ENCODE measurements around the gene AP4S1. TPM values are rescaled to one million over a fixed set of nuclear protein-coding genes. Genes with fewer than 3 reads are reported as not detected.
"Not testable (repeated sequence)": the region's sequence is repeated elsewhere in the genome, so short reads cannot be mapped to it uniquely, and the experiment has no call there.

AP4S1 gene
- total RNA-seq, 1 donor from 2014 or later, result 6.3 TPM

DNA sequence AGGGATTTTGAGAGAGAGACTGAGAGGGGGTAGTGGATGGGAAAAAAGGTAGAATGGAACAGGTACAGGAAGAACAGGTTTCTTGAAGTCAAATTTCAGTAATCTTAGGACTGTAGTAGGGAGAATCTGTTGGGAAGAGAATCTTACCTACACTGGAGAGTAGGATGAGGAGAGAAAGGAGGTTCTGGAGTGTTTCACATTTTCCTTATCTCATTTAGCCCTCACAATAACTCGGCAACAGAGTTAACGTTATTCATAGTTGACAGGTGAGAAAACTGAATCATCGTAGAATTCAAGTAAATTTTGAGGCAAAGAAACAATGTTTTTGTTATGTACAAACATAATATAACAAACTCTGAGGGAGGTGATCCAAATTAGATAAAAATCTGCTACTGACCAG lies 17.9 kb downstream of the AP4S1 start:
- DNase-seq (ENCODE audit: extremely low spot score, unreplicated experiment), result no peak
- H3K9me3 Mint-ChIP-seq (ENCODE audit: unreplicated experiment), result no peaks in the 10 kb centered on the region
- no peaks in the 10 kb centered on the region for H3K27me3 Mint-ChIP-seq (ENCODE audit: unreplicated experiment)
- no peaks in the 10 kb centered on the region for H3K4me1 Mint-ChIP-seq (ENCODE audit: unreplicated experiment)
- H3K36me3 Mint-ChIP-seq (ENCODE audit: unreplicated experiment), result no peaks in the 10 kb centered on the region
- H3K27ac Mint-ChIP-seq (ENCODE audit: unreplicated experiment), result no peak overlapping the region
- TF ChIP-seq, protein P1, sequence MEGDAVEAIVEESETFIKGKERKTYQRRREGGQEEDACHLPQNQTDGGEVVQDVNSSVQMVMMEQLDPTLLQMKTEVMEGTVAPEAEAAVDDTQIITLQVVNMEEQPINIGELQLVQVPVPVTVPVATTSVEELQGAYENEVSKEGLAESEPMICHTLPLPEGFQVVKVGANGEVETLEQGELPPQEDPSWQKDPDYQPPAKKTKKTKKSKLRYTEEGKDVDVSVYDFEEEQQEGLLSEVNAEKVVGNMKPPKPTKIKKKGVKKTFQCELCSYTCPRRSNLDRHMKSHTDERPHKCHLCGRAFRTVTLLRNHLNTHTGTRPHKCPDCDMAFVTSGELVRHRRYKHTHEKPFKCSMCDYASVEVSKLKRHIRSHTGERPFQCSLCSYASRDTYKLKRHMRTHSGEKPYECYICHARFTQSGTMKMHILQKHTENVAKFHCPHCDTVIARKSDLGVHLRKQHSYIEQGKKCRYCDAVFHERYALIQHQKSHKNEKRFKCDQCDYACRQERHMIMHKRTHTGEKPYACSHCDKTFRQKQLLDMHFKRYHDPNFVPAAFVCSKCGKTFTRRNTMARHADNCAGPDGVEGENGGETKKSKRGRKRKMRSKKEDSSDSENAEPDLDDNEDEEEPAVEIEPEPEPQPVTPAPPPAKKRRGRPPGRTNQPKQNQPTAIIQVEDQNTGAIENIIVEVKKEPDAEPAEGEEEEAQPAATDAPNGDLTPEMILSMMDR (IDR thresholded peaks at IDR 0.05), result no peak
- no peak overlapping the region for H3K4me3 Mint-ChIP-seq (ENCODE audit: unreplicated experiment)

GRCh38 chr14:31045501-31046080 lies 20.1 kb downstream of the AP4S1 start:
- H3K4me3 Mint-ChIP-seq (ENCODE audit: unreplicated experiment), result no peak overlapping the region

DNA sequence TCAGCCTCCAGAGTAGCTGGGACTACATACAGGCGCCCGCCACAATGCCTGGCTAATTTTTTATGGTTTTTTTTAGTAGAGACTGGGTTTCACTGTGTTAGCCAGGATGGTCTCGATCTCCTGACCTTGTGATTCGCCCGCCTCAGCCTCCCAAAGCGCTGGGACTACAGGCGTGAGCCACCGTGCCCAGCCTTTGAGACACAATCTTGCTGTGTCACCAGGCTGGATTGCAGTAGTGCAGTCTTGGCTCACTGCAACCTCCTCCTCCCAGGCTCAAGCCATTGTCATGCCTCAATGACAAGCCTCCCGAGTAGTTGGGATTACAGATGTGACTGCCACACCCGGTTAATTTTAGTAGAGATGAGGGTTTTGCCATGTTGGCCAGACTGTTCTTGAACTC lies 22.1 kb downstream of the AP4S1 start:
- Mint-ChIP-seq H3K4me1 (ENCODE audit: unreplicated experiment) (peaks cover 2% of the 10 kb centered on the region), H3K9me3 (ENCODE audit: unreplicated experiment) (no peaks in the 10 kb centered on the region), H3K4me3 (ENCODE audit: unreplicated experiment) (no peak overlapping the region), H3K27ac (ENCODE audit: unreplicated experiment) (no peak overlapping the region), H3K27me3 (ENCODE audit: unreplicated experiment) (no peaks in the 10 kb centered on the region), H3K36me3 (ENCODE audit: unreplicated experiment) (no peaks in the 10 kb centered on the region)
- DNase-seq (ENCODE audit: extremely low spot score, unreplicated experiment), result no peak
- TF ChIP-seq, protein P1 (IDR thresholded peaks at IDR 0.05), result no peak

More at GRCh38 chr14:31045501-31046080, 20.1 kb downstream of the AP4S1 start:
- TF ChIP-seq, protein P1 (IDR thresholded peaks at IDR 0.05), result no peak
- Mint-ChIP-seq H3K9me3 (ENCODE audit: unreplicated experiment) (no peaks in the 10 kb centered on the region), H3K36me3 (ENCODE audit: unreplicated experiment) (no peaks in the 10 kb centered on the region), H3K27ac (ENCODE audit: unreplicated experiment) (no peak overlapping the region), H3K27me3 (ENCODE audit: unreplicated experiment) (no peaks in the 10 kb centered on the region), H3K4me1 (ENCODE audit: unreplicated experiment) (peaks cover 2% of the 10 kb centered on the region)
- no peak for DNase-seq (ENCODE audit: extremely low spot score, unreplicated experiment)

DNA sequence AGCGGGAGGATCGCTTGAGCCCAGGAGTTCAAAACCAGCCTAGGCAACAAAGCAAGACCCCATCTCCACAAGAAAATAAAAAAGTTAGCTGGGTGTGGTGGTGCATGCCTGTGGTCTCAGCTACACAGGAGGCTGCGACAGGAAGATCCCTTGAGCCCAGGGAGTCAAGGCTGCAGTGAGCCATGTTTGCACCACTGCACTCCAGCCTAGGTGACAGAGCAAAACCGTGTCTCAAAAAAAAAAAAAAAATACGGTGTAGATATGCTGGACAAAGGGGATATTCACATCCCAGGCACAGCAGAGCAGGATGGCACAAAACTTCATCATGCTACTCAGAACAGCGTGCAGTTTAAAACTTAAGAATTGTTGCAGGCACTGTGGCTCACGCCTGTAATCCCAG lies 25.6 kb downstream of the AP4S1 start:
- Mint-ChIP-seq H3K27ac (ENCODE audit: unreplicated experiment) (no peak overlapping the region), H3K4me1 (ENCODE audit: unreplicated experiment) (peaks cover 2% of the 10 kb centered on the region), H3K9me3 (ENCODE audit: unreplicated experiment) (no peaks in the 10 kb centered on the region), H3K4me3 (ENCODE audit: unreplicated experiment) (no peak overlapping the region), H3K27me3 (ENCODE audit: unreplicated experiment) (no peaks in the 10 kb centered on the region), H3K36me3 (ENCODE audit: unreplicated experiment) (no peaks in the 10 kb centered on the region)
- TF ChIP-seq, protein P1 (IDR thresholded peaks at IDR 0.05), result no peak
- no peak for DNase-seq (ENCODE audit: extremely low spot score, unreplicated experiment)

DNA sequence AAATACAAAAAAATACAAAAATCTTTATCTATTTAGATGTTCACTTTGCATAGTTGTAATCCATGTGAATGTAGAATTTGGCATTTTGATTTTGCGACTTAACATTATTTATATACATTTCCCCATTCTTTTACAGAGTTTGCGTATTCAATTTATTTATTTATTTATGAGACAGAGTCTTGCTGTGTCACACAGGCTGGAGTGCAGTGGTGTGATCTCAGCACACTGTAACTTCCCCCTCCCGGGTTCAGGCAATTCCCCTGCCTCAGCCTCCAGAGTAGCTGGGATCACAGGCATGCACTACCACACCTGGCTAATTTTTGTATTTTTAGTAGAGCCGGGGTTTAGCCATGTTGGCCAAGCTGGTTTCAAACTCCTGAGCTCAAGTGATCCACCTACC lies 26.1 kb downstream of the AP4S1 start:
- peaks cover 2% of the 10 kb centered on the region for H3K4me1 Mint-ChIP-seq (ENCODE audit: unreplicated experiment)
- H3K4me3 Mint-ChIP-seq (ENCODE audit: unreplicated experiment), result no peak overlapping the region
- H3K27me3 Mint-ChIP-seq (ENCODE audit: unreplicated experiment), result no peaks in the 10 kb centered on the region
- TF ChIP-seq, protein P1 (IDR thresholded peaks at IDR 0.05), result no peak
- no peak overlapping the region for H3K27ac Mint-ChIP-seq (ENCODE audit: unreplicated experiment)
- no peaks in the 10 kb centered on the region for H3K9me3 Mint-ChIP-seq (ENCODE audit: unreplicated experiment)
- DNase-seq (ENCODE audit: extremely low spot score, unreplicated experiment), result no peak
- no peaks in the 10 kb centered on the region for H3K36me3 Mint-ChIP-seq (ENCODE audit: unreplicated experiment)

DNA sequence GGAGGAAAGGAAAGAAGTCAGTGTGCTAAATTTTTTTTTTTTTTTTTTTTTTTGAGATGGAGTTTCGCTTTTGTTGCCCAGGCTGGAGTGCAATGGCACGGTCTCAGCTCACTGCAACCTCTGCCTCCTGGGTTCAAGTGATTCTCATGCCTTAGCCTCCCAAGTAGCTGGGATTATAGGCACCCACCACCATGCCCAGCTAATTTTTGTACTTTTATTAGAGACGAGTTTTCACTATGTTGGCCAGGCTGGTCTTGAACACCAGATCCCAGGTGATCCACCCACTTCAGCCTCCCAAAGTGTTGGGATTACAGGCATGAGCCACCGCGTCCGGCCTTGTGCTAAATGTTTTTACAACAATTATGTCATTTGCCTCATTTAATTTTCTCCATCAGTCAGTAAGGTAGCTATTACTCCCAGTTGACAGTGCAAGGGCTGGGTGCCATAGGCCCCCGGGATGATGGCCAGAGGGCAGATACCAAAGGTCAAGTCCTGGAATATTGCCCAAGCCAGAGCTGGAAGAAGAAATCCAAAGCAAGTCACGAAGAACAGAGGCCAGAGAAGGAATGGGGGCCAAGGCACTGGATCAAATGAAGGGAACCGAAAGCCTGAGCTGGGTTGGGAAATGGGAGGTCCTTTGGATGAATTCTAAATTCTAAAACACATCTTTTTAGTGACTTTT lies 27.6 kb downstream of the AP4S1 start:
- DNase-seq (ENCODE audit: extremely low spot score, unreplicated experiment); H3K36me3 Mint-ChIP-seq (ENCODE audit: unreplicated experiment); H3K4me3 Mint-ChIP-seq (ENCODE audit: unreplicated experiment); H3K27ac Mint-ChIP-seq (ENCODE audit: unreplicated experiment); H3K27me3 Mint-ChIP-seq (ENCODE audit: unreplicated experiment); H3K9me3 Mint-ChIP-seq (ENCODE audit: unreplicated experiment); H3K4me1 Mint-ChIP-seq (ENCODE audit: unreplicated experiment): not testable (repeated sequence)
